HG03442 (cell line): ENCODE data around the gene FSTL1.

Experiments used
- ATAC-seq: cut with Tn5 transposase; IDR thresholded peaks from one replicate; pipeline ENCODE4 v1.9.1; 2021; ENCODE audit warnings: mild to moderate bottlenecking, moderate library complexity; ENCODE audit not compliant: unreplicated experiment

Gene FSTL1

DNA sequence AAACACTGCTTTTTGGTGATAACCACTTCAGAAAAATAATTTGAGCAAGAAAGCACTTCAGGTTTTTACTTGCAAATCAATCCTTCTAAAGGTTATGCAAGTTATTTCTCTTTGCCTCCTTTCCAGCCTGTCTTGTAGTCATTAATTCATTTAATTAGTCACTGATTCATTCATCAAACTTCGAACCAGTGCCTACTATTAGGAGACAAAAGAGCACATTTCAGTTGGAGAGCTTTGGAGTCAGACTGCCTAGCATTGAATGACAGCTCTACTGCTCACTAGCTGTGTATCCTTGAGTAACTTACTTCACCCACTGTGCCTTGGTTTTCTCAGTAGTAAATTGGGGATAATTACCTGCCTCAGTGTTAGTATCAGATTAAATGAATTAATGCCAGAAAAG lies 86.7 kb downstream of the FSTL1 start:
- no peak for ATAC-seq

- no peak for ATAC-seq
These were observed 93.0 kb downstream of the FSTL1 start for GRCh38 chr3:120357807-120358206.

GRCh38 chr3:120355486-120355885 lies 95.3 kb downstream of the FSTL1 start:
- ATAC-seq: peak; percentile 44

DNA sequence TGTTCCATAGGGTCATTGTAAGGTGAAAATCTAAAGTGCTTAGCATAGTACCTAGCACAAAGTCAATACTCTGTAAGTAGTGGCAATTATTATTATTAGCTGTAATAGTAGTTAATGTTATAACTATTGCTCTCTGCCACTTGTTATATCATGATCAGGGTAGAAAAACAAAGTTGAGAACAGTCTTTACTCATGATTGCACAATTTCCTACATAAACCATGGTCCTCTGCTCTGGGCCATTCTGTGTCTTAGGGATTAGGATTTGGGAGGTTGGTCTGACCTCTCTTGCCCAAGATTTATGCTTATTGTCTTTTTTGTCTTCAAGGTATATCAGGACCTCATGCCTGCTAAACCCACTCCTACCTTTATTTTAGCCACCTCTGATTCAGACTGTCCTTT lies 97.3 kb downstream of the FSTL1 start:
- no peak for ATAC-seq

DNA sequence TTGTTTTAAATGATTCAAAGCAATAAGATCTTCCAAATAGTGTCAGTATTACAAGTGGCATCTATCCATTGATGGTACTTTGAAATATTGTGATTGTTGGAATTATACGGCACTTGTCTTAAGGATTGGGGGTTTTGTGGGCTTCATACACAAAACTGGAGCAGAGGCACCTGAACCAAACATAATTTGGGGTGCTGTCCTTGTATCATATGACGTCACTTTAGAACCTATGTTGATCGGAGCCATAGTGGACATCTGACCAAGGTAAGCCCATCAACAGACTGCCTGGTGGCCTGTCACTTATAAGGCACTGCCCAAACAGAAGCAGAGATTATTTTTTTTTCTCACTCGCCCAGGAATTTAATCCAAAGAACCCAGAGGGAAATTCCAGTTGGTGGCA lies 98.8 kb downstream of the FSTL1 start:
- no peak for ATAC-seq

GRCh38 chr3:120350401-120350941 lies 100.3 kb downstream of the FSTL1 start:
- no peak for ATAC-seq

DNA sequence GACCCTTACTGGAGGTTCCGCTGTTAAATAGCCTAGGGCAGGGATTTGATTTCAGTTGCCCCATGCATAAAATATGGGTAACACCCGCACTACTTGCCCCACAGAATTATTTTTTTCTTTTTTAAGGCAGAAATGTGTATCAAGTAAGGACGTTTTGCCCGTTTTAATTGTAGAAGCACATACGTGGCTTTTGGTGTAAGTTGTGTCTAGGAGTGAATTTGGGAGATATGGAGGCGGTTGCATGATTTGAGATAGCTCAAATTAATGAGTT lies 101.0 kb downstream of the FSTL1 start:
- ATAC-seq: no peak

DNA sequence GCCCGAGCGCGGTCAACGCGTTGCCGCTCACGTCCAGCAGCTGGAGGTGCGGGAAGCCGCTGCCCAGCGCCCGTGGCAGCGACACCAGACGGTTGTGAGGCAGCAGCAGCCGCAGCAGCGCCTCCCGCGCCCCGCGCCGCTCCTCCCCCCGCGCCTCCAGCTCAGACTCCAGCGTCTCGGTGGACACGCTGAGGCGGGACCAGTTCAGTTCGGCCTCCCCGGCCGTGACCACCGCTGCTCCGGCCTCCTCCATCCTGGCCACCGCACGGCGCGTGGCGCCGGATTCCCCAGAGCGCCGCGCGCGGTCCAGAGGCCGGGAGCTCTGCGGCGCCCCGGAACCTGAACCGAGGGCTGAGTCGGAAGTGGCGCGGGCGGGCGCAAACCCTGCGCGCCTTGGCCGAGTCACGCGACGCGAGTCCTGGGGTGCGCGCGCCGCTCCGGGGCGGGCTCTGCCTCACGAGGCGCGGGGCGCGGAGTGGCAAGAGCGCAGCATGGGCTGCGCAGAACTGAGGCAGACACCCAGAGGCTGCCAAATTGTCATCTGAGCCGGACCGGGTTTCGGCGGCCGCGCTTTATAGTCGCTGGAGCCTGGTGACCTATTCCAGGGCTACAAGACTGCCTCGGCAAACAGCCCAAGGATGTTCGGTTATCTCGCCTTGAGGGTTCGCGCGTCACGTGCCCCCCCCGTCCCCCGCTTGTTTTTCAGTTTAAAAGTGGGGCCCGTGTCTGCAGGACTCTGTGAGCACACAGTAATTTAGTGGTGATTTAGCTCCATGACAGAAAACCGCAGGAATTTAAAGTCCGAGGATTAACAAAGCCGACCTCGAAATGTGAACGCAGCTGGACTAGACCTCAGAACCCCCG lies 101.6 kb downstream of the FSTL1 start, which contains the start of gene LRRC58:
Gene LRRC58, minus strand, starts transcription at position 364 of the 864 bp plus-strand sequence. Its CDS starts 111 bp downstream, at position 253.
- peak; percentile 82 for ATAC-seq

- ATAC-seq: peak; percentile 43
These were observed 102.5 kb downstream of the FSTL1 start for GRCh38 chr3:120348065-120348990.

DNA sequence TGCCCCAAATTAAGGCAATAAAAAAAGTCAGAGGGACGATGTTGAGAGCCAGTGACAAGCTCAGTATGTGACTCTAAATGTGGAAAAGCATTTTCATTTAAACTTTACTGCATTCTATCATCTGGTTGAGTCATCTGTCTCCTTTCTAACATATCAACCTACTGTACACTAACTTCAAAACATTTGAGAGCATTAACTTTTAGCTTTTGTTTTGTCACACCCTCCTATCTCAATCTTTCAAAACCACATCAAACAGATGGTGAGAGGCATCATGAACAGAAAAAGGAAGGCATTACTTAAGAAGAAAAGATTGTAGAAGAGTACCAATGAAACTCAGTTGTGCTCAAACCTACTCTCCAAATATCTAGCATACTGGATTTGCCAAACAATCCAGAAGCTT lies 106.4 kb downstream of the FSTL1 start:
- no peak for ATAC-seq
